B cell (primary cell): ENCODE measurements around the gene NFKBIZ. TPM values are rescaled to one million over a fixed set of nuclear protein-coding genes. Genes with fewer than 3 reads are reported as not detected.

Source experiments
- ATAC-seq: fragments of 200-7000 bp; cut with Tn5 transposase; one replicate; pipeline ENCODE4 v1.10.0; 2021; ENCODE audit warnings: low read depth, mild to moderate bottlenecking, moderate number of reproducible peaks, moderate library complexity
- CTCF ChIA-PET: fragments of 350-600 bp; sonication (Branson Sonifier 250); formaldehyde crosslinking; loops from one replicate; lab custom pipeline; 2021; ENCODE audit warnings: antibody characterized with exemption, inconsistent platforms; lab: Charles Lee
- POLR2A ChIA-PET: fragments of 350-600 bp; sonication (Branson Sonifier 250); formaldehyde crosslinking; loops from one replicate; lab custom pipeline; 2021; ENCODE audit warnings: antibody characterized with exemption; lab: Charles Lee
- DNase-seq: peaks from one replicate; pipeline ENCODE4 v3.0.0; 2013
- H2AFZ ChIP-seq: 2 replicates; pipeline ENCODE4 v1.6.1; 2012; ENCODE audit warnings: mild to moderate bottlenecking, low read depth, low read length; ENCODE audit not compliant: insufficient read depth, poor library complexity, severe bottlenecking
- H3K27ac ChIP-seq, 2 donors: 1 replicate in 1 of 2; 2 replicates in 1 of 2; pipeline ENCODE4 v1.5.1; 2012 to 2013; ENCODE audit warnings: low read length in 2 of 2, mild to moderate bottlenecking in 2 of 2, moderate library complexity in 1 of 2
- H3K27me3 ChIP-seq, 4 experiments: fragments of 200-600 bp in 1 of 4; sonication (generic) in 1 of 4; replicated peaks in 1 of 4; 1 replicate in 2 of 4; 2 replicates in 2 of 4; pipeline versions ENCODE4 v1.6.1 to v1.7.0; 2013 to 2016; ENCODE audit warnings: low read length in 3 of 4, mild to moderate bottlenecking in 2 of 4, mixed read lengths in 1 of 4, moderate library complexity in 1 of 4; ENCODE audit not compliant: insufficient read depth in 4 of 4, control insufficient read depth in 3 of 4; ENCODE audit errors: control extremely low read depth in 1 of 4
- H3K36me3 ChIP-seq, 2 experiments: replicated peaks in 1 of 2; 1 replicate in 1 of 2; 2 replicates in 1 of 2; pipeline versions ENCODE4 v1.6.1 to v1.7.1; 2013; ENCODE audit warnings: low read length in 1 of 2; ENCODE audit not compliant: insufficient read depth in 2 of 2, control insufficient read depth in 1 of 2; ENCODE audit errors: control extremely low read depth in 1 of 2, extremely low read depth in 1 of 2
- H3K4me1 ChIP-seq, 2 donors: fragments of 200-600 bp in 1 of 2; sonication (generic) in 1 of 2; 1 replicate in 1 of 2; 2 replicates in 1 of 2; pipeline versions ENCODE4 v1.5.1 to v1.6.1; 2013 to 2017; ENCODE audit warnings: low read length in 2 of 2; ENCODE audit not compliant: control insufficient read depth in 2 of 2, insufficient read depth in 2 of 2
- H3K4me2 ChIP-seq: replicated peaks from 2 replicates; pipeline ENCODE3; 2012; ENCODE audit warnings: mild to moderate bottlenecking, low read depth, low read length; ENCODE audit not compliant: poor library complexity, severe bottlenecking
- H3K4me3 ChIP-seq, 5 experiments: fragments of 200-600 bp in 1 of 5; sonication (generic) in 1 of 5; 1 replicate in 3 of 5; 2 replicates in 2 of 5; pipeline versions ENCODE4 v1.5.1 to v1.7.0; 2011 to 2016; ENCODE audit warnings: low read length in 4 of 5, mild to moderate bottlenecking in 4 of 5, low read depth in 2 of 5, control low read depth in 1 of 5, moderate library complexity in 1 of 5; ENCODE audit not compliant: insufficient read depth in 1 of 5; ENCODE audit errors: control extremely low read depth in 1 of 5, extremely low read depth in 1 of 5
- H3K79me2 ChIP-seq: fragments of 200-600 bp; sonication (generic); one replicate; pipeline ENCODE4 v1.6.0; 2016; ENCODE audit warnings: low read length; ENCODE audit not compliant: control insufficient read depth, insufficient read depth
- H3K9ac ChIP-seq: fragments of 200-600 bp; sonication (generic); 2 replicates; pipeline ENCODE4 v1.6.1; 2017; ENCODE audit warnings: mild to moderate bottlenecking, low read length, moderate library complexity
- H3K9me3 ChIP-seq, 3 donors: one replicate each; pipeline versions ENCODE4 v1.6.1 to v1.7.1; 2013; ENCODE audit warnings: low read length in 2 of 3; ENCODE audit not compliant: control insufficient read depth in 2 of 3, insufficient read depth in 1 of 3; ENCODE audit errors: control extremely low read depth in 1 of 3
- H4K20me1 ChIP-seq: 2 replicates; pipeline ENCODE4 v1.6.0; 2012; ENCODE audit warnings: mild to moderate bottlenecking, low read length; ENCODE audit not compliant: insufficient read depth, control insufficient read depth, poor library complexity, severe bottlenecking
- H3K27ac Mint-ChIP-seq: one replicate; pipeline ENCODE4 v1.8.0; 2021; ENCODE audit warnings: mixed read lengths
- H3K27me3 Mint-ChIP-seq: one replicate; pipeline ENCODE4 v1.8.0; 2021; ENCODE audit warnings: mixed read lengths
- H3K4me1 Mint-ChIP-seq: one replicate; pipeline ENCODE4 v1.8.0; 2021; ENCODE audit warnings: mixed read lengths
- H3K4me3 Mint-ChIP-seq: one replicate; pipeline ENCODE4 v1.8.0; 2021; ENCODE audit warnings: mixed read lengths
- H3K9me3 Mint-ChIP-seq: one replicate; pipeline ENCODE4 v1.8.0; 2022; ENCODE audit warnings: mixed read lengths; ENCODE audit not compliant: insufficient read depth
- CTCF ChIP-seq: fragments of 200-600 bp; IDR thresholded peaks from one replicate; pipeline ENCODE4 v1.8.0; 2022; ENCODE audit warnings: antibody characterized with exemption, mild to moderate bottlenecking
- EZH2 ChIP-seq: IDR thresholded peaks from 2 replicates; pipeline ENCODE4 v1.6.1; 2012; ENCODE audit warnings: borderline replicate concordance, low read depth, mild to moderate bottlenecking, moderate library complexity, low read length; ENCODE audit not compliant: insufficient read depth, poor library complexity, severe bottlenecking
- WGBS: methylation state at CpG from one replicate; pipeline ENCODE4 v1.1.5; 2013; ENCODE audit warnings: missing lambda C conversion rate; ENCODE audit not compliant: insufficient coverage; 5-methylcytosine and 5-hydroxymethylcytosine counted together
- intact Hi-C: fragments of 100-400 bp; cut with micrococcal nuclease; formaldehyde crosslinking; loops from one replicate; pipeline ENCODE4 v1.10.0; 2022
- polyA plus RNA-seq: library from polyadenylated mRNA; depleted of rRNA; stranded (reverse); fragments of >200 nt; gene quantifications from 2 replicates; pipeline ENCODE4 v1.2.3, GENCODE V29; 2012
- total RNA-seq, 2 donors: library from RNA; stranded (reverse); fragments of 120-200 nt in 1 of 2; gene quantifications; 1 replicate in 1 of 2; 2 replicates in 1 of 2; pipeline versions ENCODE4 v1.2.3 to v1.2.4, GENCODE V29; 2013 to 2022

Gene NFKBIZ
- total and polyA plus RNA-seq, 2 donors (not counting 1 experiment from before 2014, with no cell fraction given): 114 to 157 TPM

GRCh38 chr3:101838691-101839090 is 10.6 kb upstream of the NFKBIZ start:
- WGBS: no CpG with 5 or more reads among the region's 2 CpGs
- intact Hi-C loops: no loop called here

More at GRCh38 chr3:101838691-101839090, 10.6 kb upstream of the NFKBIZ start:
- H3K9me3 Mint-ChIP-seq: peaks cover 3% of the 10 kb centered on the region
- no peak overlapping the region for H2AFZ ChIP-seq
- H3K79me2 ChIP-seq: peaks cover 97% of the 10 kb centered on the region
- H3K27me3 Mint-ChIP-seq: no peaks in the 10 kb centered on the region
- ATAC-seq: no peak
- CTCF ChIA-PET: interaction anchor here (1.4 to 2.8 kb wide), 4 partner anchors 10 to 387 kb away, joined by 3 to 16 read pairs (median 8); partner anchors contain the start of gene NFKBIZ
- no peak overlapping the region for H3K27ac ChIP-seq
- no peak for DNase-seq
- H3K4me1 ChIP-seq: peaks cover 53 to 62% of the 10 kb centered on the region in 2 donors
- POLR2A ChIA-PET: interaction anchor here (1.2 to 1.9 kb wide), 2 partner anchors 10 to 11 kb away, joined by 5 read pairs; no protein-coding TSS in a partner anchor
- no peaks in the 10 kb centered on the region for H4K20me1 ChIP-seq
- TF ChIP-seq EZH2 (no peak), CTCF (no peak)
- no peak overlapping the region for H3K9ac ChIP-seq
- no peaks in the 10 kb centered on the region for H3K36me3 ChIP-seq
- peaks cover 0 to 5% (median 0%) of the 10 kb centered on the region in 3 donors for H3K9me3 ChIP-seq
- H3K4me1 Mint-ChIP-seq: peaks cover 80% of the 10 kb centered on the region
- H3K4me2 ChIP-seq: no peak overlapping the region
- H3K4me3 Mint-ChIP-seq: no peak overlapping the region
- H3K27me3 ChIP-seq: no peaks in the 10 kb centered on the region
- no peak overlapping the region for H3K27ac Mint-ChIP-seq
- H3K4me3 ChIP-seq: no peak overlapping the region
